GM12878 (cell line): ENCODE results near the gene KDM4C. TPM values are rescaled to one million over a fixed set of nuclear protein-coding genes. Genes with fewer than 3 reads are reported as not detected.

Experiments
- CEBPB ChIP-seq, 2 experiments: fragments of 150-350 bp in 1 of 2; IDR thresholded peaks; 2 replicates each; pipeline ENCODE4 v1.6.1; 2012 to 2014; ENCODE audit warnings: low read depth in 2 of 2, low read length in 2 of 2, borderline replicate concordance in 1 of 2, inconsistent platforms in 1 of 2
- CUX1 ChIP-seq: IDR thresholded peaks from 2 replicates; pipeline ENCODE4 v1.6.1; 2012; ENCODE audit warnings: improper control_type of control experiment, low read depth, low read length; ENCODE audit not compliant: insufficient replicate concordance
- KDM1A ChIP-seq: fragments of 200-600 bp; sonication (generic); IDR thresholded peaks from 2 replicates; pipeline ENCODE4 v1.6.1; 2016; ENCODE audit warnings: borderline replicate concordance
- RAD21 ChIP-seq: IDR thresholded peaks from 2 replicates; pipeline ENCODE4 v1.6.1; 2011; ENCODE audit warnings: mild to moderate bottlenecking, low read depth, low read length, moderate library complexity; ENCODE audit not compliant: insufficient read depth
- WRNIP1 ChIP-seq: IDR thresholded peaks from 2 replicates; pipeline ENCODE4 v1.6.1; 2011; ENCODE audit warnings: low read depth, low read length, improper control_type of control experiment, borderline replicate concordance
- polyA plus RNA-seq, 11 experiments: library from polyadenylated mRNA; depleted of rRNA in 4 of 11; unstranded in 6 of 11; stranded (reverse) in 5 of 11; fragments of >200 nt; fragmentation: Nextera tagmentation in 4 of 11; fragmentation: Illumina TruSeq in 1 of 11; extraction: Ambion mirVana in 4 of 11; extraction: Trizol in 1 of 11; gene quantifications; 1 replicate in 1 of 11; 2 replicates in 10 of 11; pipeline versions ENCODE4 v1.2.1 to v1.2.3, GENCODE V29; 2011 to 2016; ENCODE audit warnings: inconsistent platforms in 2 of 11, missing spikeins in 2 of 11, low read depth in 1 of 11
- total RNA-seq, 4 experiments: library from RNA; depleted of rRNA in 3 of 4; stranded (reverse); fragments of >200 nt in 3 of 4; fragmentation: Illumina TruSeq in 1 of 4; extraction: Trizol in 1 of 4; gene quantifications; 2 replicates each; pipeline versions ENCODE4 v1.2.1 to v1.2.3, GENCODE V29; 2013 to 2021
- TF ChIP-seq, protein P1 (sequence below): fragments of 450-650 bp; IDR thresholded peaks from 2 replicates; pipeline ENCODE4 v1.6.1; 2017; ENCODE audit warnings: mild to moderate bottlenecking, moderate library complexity

The KDM4C gene
- total and polyA plus RNA-seq, 10 of the 15 experiments (the other 5 are each of a cell fraction or from before 2014, with no cell fraction given): 6.8 to 41.2 (median 20.1) TPM

DNA sequence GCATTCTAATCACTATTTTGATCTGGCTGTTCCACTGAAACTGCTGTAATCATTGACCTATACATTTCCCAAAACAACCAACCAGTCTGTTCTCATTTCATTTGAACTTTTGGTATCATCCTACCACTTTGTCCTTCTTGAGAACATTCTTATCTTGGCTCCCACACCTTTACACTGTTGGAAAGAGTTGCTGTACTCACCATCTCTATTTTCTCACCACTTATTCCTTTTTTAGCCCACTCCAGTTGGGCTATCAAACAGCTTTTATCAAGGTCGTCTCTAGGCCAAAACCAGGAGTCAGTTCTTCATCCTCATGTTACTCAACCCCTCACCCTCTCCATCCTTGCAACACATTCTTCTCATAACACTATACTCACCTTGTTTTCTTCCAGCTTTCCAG is 170.1 kb downstream of the KDM4C start (continued):
- TF ChIP-seq, protein P1, sequence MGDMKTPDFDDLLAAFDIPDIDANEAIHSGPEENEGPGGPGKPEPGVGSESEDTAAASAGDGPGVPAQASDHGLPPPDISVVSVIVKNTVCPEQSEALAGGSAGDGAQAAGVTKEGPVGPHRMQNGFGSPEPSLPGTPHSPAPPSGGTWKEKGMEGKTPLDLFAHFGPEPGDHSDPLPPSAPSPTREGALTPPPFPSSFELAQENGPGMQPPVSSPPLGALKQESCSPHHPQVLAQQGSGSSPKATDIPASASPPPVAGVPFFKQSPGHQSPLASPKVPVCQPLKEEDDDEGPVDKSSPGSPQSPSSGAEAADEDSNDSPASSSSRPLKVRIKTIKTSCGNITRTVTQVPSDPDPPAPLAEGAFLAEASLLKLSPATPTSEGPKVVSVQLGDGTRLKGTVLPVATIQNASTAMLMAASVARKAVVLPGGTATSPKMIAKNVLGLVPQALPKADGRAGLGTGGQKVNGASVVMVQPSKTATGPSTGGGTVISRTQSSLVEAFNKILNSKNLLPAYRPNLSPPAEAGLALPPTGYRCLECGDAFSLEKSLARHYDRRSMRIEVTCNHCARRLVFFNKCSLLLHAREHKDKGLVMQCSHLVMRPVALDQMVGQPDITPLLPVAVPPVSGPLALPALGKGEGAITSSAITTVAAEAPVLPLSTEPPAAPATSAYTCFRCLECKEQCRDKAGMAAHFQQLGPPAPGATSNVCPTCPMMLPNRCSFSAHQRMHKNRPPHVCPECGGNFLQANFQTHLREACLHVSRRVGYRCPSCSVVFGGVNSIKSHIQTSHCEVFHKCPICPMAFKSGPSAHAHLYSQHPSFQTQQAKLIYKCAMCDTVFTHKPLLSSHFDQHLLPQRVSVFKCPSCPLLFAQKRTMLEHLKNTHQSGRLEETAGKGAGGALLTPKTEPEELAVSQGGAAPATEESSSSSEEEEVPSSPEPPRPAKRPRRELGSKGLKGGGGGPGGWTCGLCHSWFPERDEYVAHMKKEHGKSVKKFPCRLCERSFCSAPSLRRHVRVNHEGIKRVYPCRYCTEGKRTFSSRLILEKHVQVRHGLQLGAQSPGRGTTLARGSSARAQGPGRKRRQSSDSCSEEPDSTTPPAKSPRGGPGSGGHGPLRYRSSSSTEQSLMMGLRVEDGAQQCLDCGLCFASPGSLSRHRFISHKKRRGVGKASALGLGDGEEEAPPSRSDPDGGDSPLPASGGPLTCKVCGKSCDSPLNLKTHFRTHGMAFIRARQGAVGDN: no peak
- TF ChIP-seq CEBPB (IDR thresholded peaks at IDR 0.05; ENCODE audit: borderline replicate concordance in 1 of 2, low read depth in 2 of 2, low read length in 2 of 2) (no peak), RAD21 (no peak), CUX1 (no peak), WRNIP1 (no peak), KDM1A (no peak)
